H9 (cell line): ENCODE data around the gene ALG9. TPM values are rescaled to one million over a fixed set of nuclear protein-coding genes. Genes with fewer than 3 reads are reported as not detected.

Source experiments
- DNase-seq: peaks from one replicate; pipeline ENCODE4 v3.0.0-alpha.2; 2017
- H2AFZ ChIP-seq: one replicate; pipeline ENCODE4 v1.6.1; 2013; ENCODE audit warnings: mild to moderate bottlenecking, low read length, control low read depth, moderate library complexity
- H2AK5ac ChIP-seq: 2 replicates; pipeline ENCODE4 v1.6.1; 2013; ENCODE audit warnings: low read length, control low read depth, mixed read lengths; ENCODE audit not compliant: insufficient read length
- H2BK120ac ChIP-seq: one replicate; pipeline ENCODE4 v1.6.1; 2013; ENCODE audit warnings: low read depth, mild to moderate bottlenecking, low read length, control low read depth, inconsistent platforms; ENCODE audit not compliant: poor library complexity, severe bottlenecking
- H2BK12ac ChIP-seq: 2 replicates; pipeline ENCODE4 v1.6.1; 2013; ENCODE audit warnings: low read length, control low read depth, mixed read lengths, low read depth; ENCODE audit not compliant: insufficient read length
- H2BK15ac ChIP-seq: 2 replicates; pipeline ENCODE4 v1.6.1; 2013; ENCODE audit warnings: low read depth, low read length, control low read depth
- H2BK20ac ChIP-seq: one replicate; pipeline ENCODE4 v1.6.1; 2013; ENCODE audit warnings: low read depth, mild to moderate bottlenecking, low read length, control low read depth, inconsistent platforms; ENCODE audit not compliant: poor library complexity, severe bottlenecking
- H2BK5ac ChIP-seq: 2 replicates; pipeline ENCODE4 v1.6.1; 2013; ENCODE audit warnings: low read length, control low read depth, mixed read lengths; ENCODE audit not compliant: insufficient read length
- H3K14ac ChIP-seq: 2 replicates; pipeline ENCODE4 v1.6.1; 2013; ENCODE audit warnings: low read length, control low read depth; ENCODE audit not compliant: insufficient read depth
- H3K18ac ChIP-seq: 2 replicates; pipeline ENCODE4 v1.6.1; 2013; ENCODE audit warnings: low read depth, mild to moderate bottlenecking, mixed read lengths, low read length, control low read depth; ENCODE audit not compliant: insufficient read length
- H3K23ac ChIP-seq: 2 replicates; pipeline ENCODE4 v1.6.1; 2013; ENCODE audit warnings: low read length, control low read depth, mixed read lengths, low read depth; ENCODE audit not compliant: insufficient read length
- H3K23me2 ChIP-seq: 2 replicates; pipeline ENCODE4 v1.6.1; 2013; ENCODE audit warnings: low read depth, mild to moderate bottlenecking, mixed read lengths, low read length, control low read depth; ENCODE audit not compliant: insufficient read length, poor library complexity, severe bottlenecking
- H3K27ac ChIP-seq: 2 replicates; pipeline ENCODE4 v1.5.1; 2013; ENCODE audit warnings: low read length, control low read depth, mixed read lengths, low read depth; ENCODE audit not compliant: insufficient read length
- H3K27me3 ChIP-seq: 2 replicates; pipeline ENCODE4 v1.6.1; 2013; ENCODE audit warnings: low read length, control low read depth, inconsistent platforms; ENCODE audit not compliant: insufficient read depth
- H3K4ac ChIP-seq: 2 replicates; pipeline ENCODE4 v1.6.1; 2013; ENCODE audit warnings: low read depth, mild to moderate bottlenecking, control low read depth, inconsistent platforms, low read length, moderate library complexity
- H3K4me1 ChIP-seq: 2 replicates; pipeline ENCODE4 v1.6.1; 2013; ENCODE audit warnings: low read length, control low read depth, inconsistent platforms; ENCODE audit not compliant: insufficient read depth
- H3K4me2 ChIP-seq: 2 replicates; pipeline ENCODE4 v1.6.1; 2013; ENCODE audit warnings: low read length, control low read depth, mixed read lengths; ENCODE audit not compliant: insufficient read length, insufficient read depth
- H3K56ac ChIP-seq: 2 replicates; pipeline ENCODE4 v1.6.1; 2013; ENCODE audit warnings: low read depth, mild to moderate bottlenecking, mixed read lengths, low read length, control low read depth; ENCODE audit not compliant: insufficient read length
- H3K79me1 ChIP-seq: 2 replicates; pipeline ENCODE4 v1.6.1; 2013; ENCODE audit warnings: low read depth, mild to moderate bottlenecking, moderate library complexity, low read length, control low read depth, inconsistent platforms; ENCODE audit not compliant: insufficient read depth, poor library complexity, severe bottlenecking
- H3K79me2 ChIP-seq: 2 replicates; pipeline ENCODE4 v1.6.1; 2013; ENCODE audit warnings: low read length, control low read depth, inconsistent platforms; ENCODE audit not compliant: insufficient read depth
- H3K9ac ChIP-seq: 2 replicates; pipeline ENCODE4 v1.6.1; 2013; ENCODE audit warnings: low read length, control low read depth, mixed read lengths; ENCODE audit not compliant: insufficient read length; ENCODE audit errors: extremely low read depth
- H3K9me3 ChIP-seq: one replicate; pipeline ENCODE4 v1.6.1; 2013; ENCODE audit warnings: low read depth, low read length, inconsistent platforms; ENCODE audit not compliant: control insufficient read depth
- H3T11ph ChIP-seq: one replicate; pipeline ENCODE4 v1.6.1; 2013; ENCODE audit warnings: mild to moderate bottlenecking, low read length, control low read depth, inconsistent platforms
- H4K20me1 ChIP-seq: one replicate; pipeline ENCODE4 v1.6.1; 2013; ENCODE audit not compliant: control insufficient read depth, insufficient read length, insufficient read depth
- H4K5ac ChIP-seq: 2 replicates; pipeline ENCODE4 v1.6.1; 2013; ENCODE audit warnings: low read depth, mild to moderate bottlenecking, mixed read lengths, low read length, control low read depth; ENCODE audit not compliant: insufficient read length
- H4K8ac ChIP-seq: replicated peaks from 2 replicates; pipeline ENCODE4 v1.6.1; 2013; ENCODE audit warnings: low read length, control low read depth, mixed read lengths, low read depth; ENCODE audit not compliant: insufficient read length
- H4K91ac ChIP-seq: 2 replicates; pipeline ENCODE4 v1.6.1; 2013; ENCODE audit warnings: low read depth, mild to moderate bottlenecking, moderate library complexity, mixed read lengths, low read length, control low read depth; ENCODE audit not compliant: insufficient read length
- H3K27ac Mint-ChIP-seq, 3 experiments: 2 replicates in 2 of 3; 3 replicates in 1 of 3; pipeline ENCODE4 v1.8.0; 2020 to 2021; ENCODE audit warnings: mixed read lengths in 3 of 3, mild to moderate bottlenecking in 1 of 3, moderate library complexity in 1 of 3
- H3K27me3 Mint-ChIP-seq: 2 replicates; pipeline ENCODE4 v1.8.0; 2021; ENCODE audit warnings: low read depth, mild to moderate bottlenecking, moderate library complexity, mixed read lengths
- H3K36me3 Mint-ChIP-seq, 3 experiments: 2 replicates in 2 of 3; 3 replicates in 1 of 3; pipeline ENCODE4 v1.8.0; 2020 to 2021; ENCODE audit warnings: low read depth in 3 of 3, mixed read lengths in 3 of 3; ENCODE audit not compliant: insufficient read depth in 1 of 3
- H3K4me1 Mint-ChIP-seq, 2 experiments: 2 replicates each; pipeline ENCODE4 v1.8.0; 2020; ENCODE audit warnings: mixed read lengths in 2 of 2
- H3K4me3 Mint-ChIP-seq, 2 experiments: 2 replicates in 1 of 2; 3 replicates in 1 of 2; pipeline ENCODE4 v1.8.0; 2020 to 2021; ENCODE audit warnings: mild to moderate bottlenecking in 2 of 2, mixed read lengths in 2 of 2, moderate library complexity in 1 of 2
- H3K9me3 Mint-ChIP-seq, 2 experiments: 2 replicates in 1 of 2; 3 replicates in 1 of 2; pipeline ENCODE4 v1.8.0; 2020; ENCODE audit warnings: mild to moderate bottlenecking in 2 of 2, mixed read lengths in 2 of 2, moderate library complexity in 1 of 2
- CTCF ChIP-seq: fragments of 200-600 bp; sonication (generic); conservative IDR thresholded peaks from 3 replicates; pipeline ENCODE4 v1.8.0; 2021; ENCODE audit warnings: antibody characterized with exemption, mild to moderate bottlenecking
- WGBS: extraction: QIAGEN DNeasy Blood & Tissue Kit; methylation state at CpG from one replicate; pipeline ENCODE4 v1.1.7; 2013; ENCODE audit warnings: missing lambda C conversion rate, low lambda C conversion rate, mixed read lengths; ENCODE audit not compliant: insufficient read length; ENCODE audit errors: extremely low coverage; 5-methylcytosine and 5-hydroxymethylcytosine counted together
- total RNA-seq: library from RNA; stranded (reverse); gene quantifications from 2 replicates; pipeline ENCODE4 v1.2.1, GENCODE V29; 2021

The ALG9 gene
- total RNA-seq, 1 experiment from 2014 or later = 26.0 TPM

DNA sequence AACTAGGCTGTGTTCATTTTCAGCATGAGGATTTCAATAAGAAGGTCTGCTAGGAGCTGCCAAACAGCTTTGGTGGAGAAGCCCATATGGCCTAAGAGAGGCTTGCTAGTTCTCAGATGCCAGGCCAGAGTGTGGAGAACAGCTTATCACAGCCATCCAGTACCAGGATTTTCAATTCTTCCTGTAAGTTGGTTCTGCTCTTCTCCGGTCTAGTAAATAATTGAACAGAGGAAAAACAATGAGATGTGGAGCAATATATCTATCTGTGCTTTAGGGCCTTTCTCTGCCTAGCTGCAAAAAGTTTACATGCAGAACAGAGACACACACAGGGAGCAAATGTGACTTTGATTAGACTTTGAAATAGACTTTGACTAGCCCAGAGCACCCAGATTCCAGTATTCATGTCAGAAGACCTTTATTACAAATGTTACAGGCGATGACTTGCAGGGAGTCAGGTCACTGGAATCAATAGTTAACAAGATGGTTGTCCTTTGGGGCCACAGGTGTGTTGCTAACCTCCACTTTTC, 85.4 kb downstream of the ALG9 start:
- DNase-seq = no peak
- Histone ChIP-seq H3K4ac (no peak overlapping the region), H2BK20ac (no peak overlapping the region), H2BK15ac (no peak overlapping the region), H3K4me2 (no peak overlapping the region), H2BK120ac (no peak overlapping the region), H3K9ac (no peak overlapping the region), H4K5ac (no peak overlapping the region), H3K18ac (no peak overlapping the region), H3K79me1 (no peaks in the 10 kb centered on the region), H4K8ac (no peak overlapping the region), H3K23ac (no peak overlapping the region), H4K91ac (no peak overlapping the region), H3K56ac (no peak overlapping the region), H3K79me2 (no peaks in the 10 kb centered on the region), H3K9me3 (no peaks in the 10 kb centered on the region), H2AK5ac (no peak overlapping the region), H3K4me1 (no peaks in the 10 kb centered on the region), H2BK5ac (no peak overlapping the region), H3K14ac (no peak overlapping the region), H3K23me2 (no peaks in the 10 kb centered on the region), H2AFZ (no peak overlapping the region), H3T11ph (no peak overlapping the region), H3K27me3 (no peaks in the 10 kb centered on the region), H4K20me1 (no peaks in the 10 kb centered on the region), H3K27ac (no peak overlapping the region), H2BK12ac (no peak overlapping the region)
- WGBS = no CpG with 5 or more reads among the region's 2 CpGs
- H3K27me3 Mint-ChIP-seq = no peaks in the 10 kb centered on the region
- no peaks in the 10 kb centered on the region for H3K4me1 Mint-ChIP-seq
- H3K27ac Mint-ChIP-seq = no peak overlapping the region
- H3K4me3 Mint-ChIP-seq = no peak overlapping the region
- TF ChIP-seq CTCF = no peak
- peaks cover 0 to 4% (median 0%) of the 10 kb centered on the region in 3 experiments; a peak in 2 of 7 replicates for H3K36me3 Mint-ChIP-seq
- no peaks in the 10 kb centered on the region for H3K9me3 Mint-ChIP-seq
